ENCODE results near the gene TP53I13. TPM values are rescaled to one million over a fixed set of nuclear protein-coding genes. Genes with fewer than 3 reads are reported as not detected.

Gene TP53I13
- total and polyA plus RNA-seq, 2 donors (not counting 1 experiment from before 2014, with no cell fraction given): 11.1 to 51.5 TPM

- Histone ChIP-seq H3K4me1 (ENCODE audit: control insufficient read depth, extremely low read depth, insufficient read depth, low read length) (peaks cover 20% of the 10 kb centered on the region), H3K27me3 (ENCODE audit: control insufficient read depth, insufficient read depth, low read length) (no peaks in the 10 kb centered on the region), H3K9ac (ENCODE audit: insufficient read depth, low read length) (no peak overlapping the region), H3K9me3 (ENCODE audit: control insufficient read depth, insufficient read depth, low read depth, low read length) (no peaks in the 10 kb centered on the region), H3K27ac (ENCODE audit: insufficient read depth, low read length) (peak overlapping the region; percentile 55), H4K20me1 (ENCODE audit: control insufficient read depth, extremely low read depth, insufficient read depth, low read length) (no peaks in the 10 kb centered on the region), H2AFZ (ENCODE audit: low read length) (no peak overlapping the region), H3K4me2 (ENCODE audit: extremely low read depth, insufficient read depth, low read length) (peak overlapping the region; percentile 94), H3K36me3 (ENCODE audit: control insufficient read depth, insufficient read depth, low read length) (no peaks in the 10 kb centered on the region), H3K4me3 (replicated peaks in 1 of 4; ENCODE audit: control extremely low read depth in 1 of 4, insufficient read depth in 1 of 4, low read depth in 3 of 4, low read length in 4 of 4) (peak overlapping the region in 2 of 4 experiments; percentile 46 to 58), H3K79me2 (ENCODE audit: control insufficient read depth, insufficient read depth, low read length) (peaks cover 33% of the 10 kb centered on the region)
- peak; percentile 47 to 71 for DNase-seq (ENCODE audit: low read depth in 2 of 2)
- no peak for TF ChIP-seq EZH2 (IDR thresholded peaks at IDR 0.05; ENCODE audit: low read length, missing control alignments)
- no peak for TF ChIP-seq CTCF (conservative IDR thresholded peaks at IDR 0.05 in 1 of 2, IDR thresholded peaks at IDR 0.05 in 1 of 2; ENCODE audit: low read depth in 1 of 2, low read length in 2 of 2)
Observed at GRCh38 chr17:29590411-29591145, 22.1 kb downstream of the TP53I13 start.

DNA sequence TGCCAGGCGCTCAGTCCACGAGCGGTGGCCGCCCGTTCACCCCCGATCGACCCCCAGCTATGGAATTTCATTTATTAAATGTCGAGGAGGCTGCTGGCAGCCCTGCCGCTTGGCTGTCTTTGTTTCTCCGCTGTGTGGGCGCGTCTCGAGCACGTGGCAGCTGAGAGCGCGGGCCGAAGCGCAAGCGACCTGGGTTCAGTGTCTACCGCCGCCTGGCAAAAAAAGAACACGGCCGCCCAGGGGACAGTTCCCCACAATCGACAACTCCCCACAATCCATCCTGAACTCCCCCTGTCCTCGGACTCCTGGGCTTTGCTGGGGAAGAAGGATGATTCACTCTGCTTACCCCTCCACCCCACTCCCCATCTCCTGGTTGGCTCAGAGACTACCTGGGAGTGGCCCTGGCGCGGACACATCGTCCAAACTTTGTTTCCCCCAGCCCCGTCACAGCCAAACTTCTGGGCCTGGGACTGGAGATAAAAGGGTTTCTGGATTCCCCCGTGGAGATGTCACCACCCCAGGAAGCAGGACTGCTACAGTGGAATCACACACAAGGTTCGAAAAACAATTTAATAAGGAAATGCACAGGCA, 22.7 kb downstream of the TP53I13 start:
- Histone ChIP-seq H3K27ac (ENCODE audit: insufficient read depth, low read length) (peak overlapping the region; percentile 55), H3K27me3 (ENCODE audit: control insufficient read depth, insufficient read depth, low read length) (no peaks in the 10 kb centered on the region), H3K79me2 (ENCODE audit: control insufficient read depth, insufficient read depth, low read length) (peaks cover 27% of the 10 kb centered on the region), H3K9ac (ENCODE audit: insufficient read depth, low read length) (no peak overlapping the region), H3K9me3 (ENCODE audit: control insufficient read depth, insufficient read depth, low read depth, low read length) (no peaks in the 10 kb centered on the region), H3K36me3 (ENCODE audit: control insufficient read depth, insufficient read depth, low read length) (no peaks in the 10 kb centered on the region), H3K4me2 (ENCODE audit: extremely low read depth, insufficient read depth, low read length) (peak overlapping the region; percentile 68), H3K4me1 (ENCODE audit: control insufficient read depth, extremely low read depth, insufficient read depth, low read length) (peaks cover 20% of the 10 kb centered on the region), H4K20me1 (ENCODE audit: control insufficient read depth, extremely low read depth, insufficient read depth, low read length) (no peaks in the 10 kb centered on the region), H2AFZ (ENCODE audit: low read length) (peak overlapping the region; percentile 10), H3K4me3 (replicated peaks in 1 of 4; ENCODE audit: control extremely low read depth in 1 of 4, insufficient read depth in 1 of 4, low read depth in 3 of 4, low read length in 4 of 4) (peak overlapping the region in 2 of 4 experiments; percentile 39 to 63)
- no peak for TF ChIP-seq EZH2 (IDR thresholded peaks at IDR 0.05; ENCODE audit: low read length, missing control alignments)
- TF ChIP-seq CTCF (conservative IDR thresholded peaks at IDR 0.05 in 1 of 2, IDR thresholded peaks at IDR 0.05 in 1 of 2; ENCODE audit: low read depth in 1 of 2, low read length in 2 of 2): no peak
- DNase-seq (ENCODE audit: low read depth in 2 of 2): peak; percentile 63 to 84

GRCh38 chr17:29591737-29592608, 23.5 kb downstream of the TP53I13 start:
- Histone ChIP-seq H3K27ac (ENCODE audit: insufficient read depth, low read length) (peak overlapping the region; percentile 55), H4K20me1 (ENCODE audit: control insufficient read depth, extremely low read depth, insufficient read depth, low read length) (no peaks in the 10 kb centered on the region), H3K9me3 (ENCODE audit: control insufficient read depth, insufficient read depth, low read depth, low read length) (no peaks in the 10 kb centered on the region), H3K27me3 (ENCODE audit: control insufficient read depth, insufficient read depth, low read length) (no peaks in the 10 kb centered on the region), H3K4me3 (replicated peaks in 1 of 4; ENCODE audit: control extremely low read depth in 1 of 4, insufficient read depth in 1 of 4, low read depth in 3 of 4, low read length in 4 of 4) (peak overlapping the region in 2 of 4 experiments; percentile 39 to 63), H3K9ac (ENCODE audit: insufficient read depth, low read length) (no peak overlapping the region), H3K79me2 (ENCODE audit: control insufficient read depth, insufficient read depth, low read length) (peaks cover 19% of the 10 kb centered on the region), H3K36me3 (ENCODE audit: control insufficient read depth, insufficient read depth, low read length) (no peaks in the 10 kb centered on the region), H3K4me1 (ENCODE audit: control insufficient read depth, extremely low read depth, insufficient read depth, low read length) (peaks cover 20% of the 10 kb centered on the region), H2AFZ (ENCODE audit: low read length) (peak overlapping the region; percentile 9), H3K4me2 (ENCODE audit: extremely low read depth, insufficient read depth, low read length) (peak overlapping the region; percentile 68)
- peak; percentile 72 to 78 for DNase-seq (ENCODE audit: low read depth in 2 of 2)
- TF ChIP-seq EZH2 (IDR thresholded peaks at IDR 0.05; ENCODE audit: low read length, missing control alignments) (no peak), CTCF (conservative IDR thresholded peaks at IDR 0.05 in 1 of 2, IDR thresholded peaks at IDR 0.05 in 1 of 2; ENCODE audit: low read depth in 1 of 2, low read length in 2 of 2) (peak; percentile 86 to 89)

Data from fibroblast of lung (primary cell).